ENCODE data around the gene RHOBTB3. TPM values are rescaled to one million over a fixed set of nuclear protein-coding genes. Genes with fewer than 3 reads are reported as not detected.

Gene RHOBTB3
- total and polyA plus RNA-seq, 10 of the 15 experiments (the other 5 are each of a cell fraction or from before 2014, with no cell fraction given) = 3.6 to 42.8 (median 8.4) TPM

GRCh38 chr5:95800553-95800952, 69.4 kb downstream of the RHOBTB3 start (continued):
- TF ChIP-seq ATF2 (IDR thresholded peaks at IDR 0.05; ENCODE audit: low read length) = no peak
- TF ChIP-seq BACH1 (IDR thresholded peaks at IDR 0.05; ENCODE audit: borderline replicate concordance) = no peak
- no peak for TF ChIP-seq MLLT1 (IDR thresholded peaks at IDR 0.05)
- TF ChIP-seq ZZZ3 (IDR thresholded peaks at IDR 0.05; ENCODE audit: control insufficient read depth, insufficient read length, low read depth) = no peak
- TF ChIP-seq SMC3 (IDR thresholded peaks at IDR 0.05; ENCODE audit: borderline replicate concordance, low read length) = no peak
- no peak for TF ChIP-seq EGR1 (IDR thresholded peaks at IDR 0.05; ENCODE audit: borderline replicate concordance in 1 of 2, low read depth in 2 of 2, low read length in 2 of 2)
- TF ChIP-seq USF2 (IDR thresholded peaks at IDR 0.05; ENCODE audit: borderline replicate concordance, low read depth, low read length) = no peak

- no peak overlapping the region for H3K9ac ChIP-seq (ENCODE audit: control insufficient read depth, insufficient read depth, low read length)
- H3K27ac ChIP-seq (ENCODE audit: control insufficient read depth, insufficient read depth) = no peak overlapping the region
- H3K9me3 ChIP-seq (replicated peaks; ENCODE audit: control insufficient read depth, insufficient read depth, low read length) = no peaks in the 10 kb centered on the region; the same call in 1 of the 3 replicates
- H2AFZ ChIP-seq (ENCODE audit: control insufficient read depth, low read depth, low read length) = no peak overlapping the region
- ChIA-PET POLR2A (no interaction called here), SMC1A (ENCODE audit: uncharacterized antibody, unreplicated experiment) (interaction anchor here (1.2 to 10.4 kb wide), 4 partner anchors 11 to 137 kb away, joined by 3 to 141 read pairs (median 10); no protein-coding TSS in a partner anchor), CTCF (interaction anchor here (1.0 to 1.7 kb wide), 3 partner anchors 8 to 42 kb away, joined by 3 read pairs; no protein-coding TSS in a partner anchor), RAD21 (ENCODE audit: unreplicated experiment) (interaction anchor here (2.0 kb wide), 1 partner anchor 20 kb away, joined by 5 read pairs; no protein-coding TSS in a partner anchor)
- no peaks in the 10 kb centered on the region for H3K79me2 ChIP-seq (ENCODE audit: control insufficient read depth, insufficient read depth, low read length)
- no peaks in the 10 kb centered on the region for H4K20me1 ChIP-seq (ENCODE audit: control insufficient read depth, insufficient read depth)
- WGBS (ENCODE audit: insufficient coverage, insufficient replicate concordance, low lambda C conversion rate, missing lambda C conversion rate) = 97% methylated on average over 2 of the region's 2 CpGs
- no peaks in the 10 kb centered on the region for H3K36me3 ChIP-seq (ENCODE audit: control insufficient read depth in 2 of 2, insufficient read depth in 2 of 2, low read length in 1 of 2)
- no TSS peak for BruUV-seq (replicated peaks)
- in situ Hi-C loops (cut with MboI) (no loop called here), intact Hi-C loops (cut with micrococcal nuclease; ENCODE audit: unreplicated experiment) (no loop called here)
- no peak overlapping the region for H3K4me3 ChIP-seq
- no peak for ATAC-seq
- FAIRE-seq = no peak
- no peak overlapping the region for H3K4me2 ChIP-seq (ENCODE audit: control insufficient read depth, insufficient read depth)
- DNase-seq (ENCODE audit: low read depth, low spot score) = no peak
- H3K27me3 ChIP-seq (replicated peaks in 1 of 2; ENCODE audit: control insufficient read depth in 2 of 2, insufficient read depth in 2 of 2, low read length in 1 of 2) = no peaks in the 10 kb centered on the region
- H3K4me1 ChIP-seq (ENCODE audit: control insufficient read depth, insufficient read depth, low read length) = no peaks in the 10 kb centered on the region
- TF ChIP-seq NFYA (IDR thresholded peaks at IDR 0.05; ENCODE audit: borderline replicate concordance, low read depth, low read length) = no peak
- TF ChIP-seq RFX5 (IDR thresholded peaks at IDR 0.05; ENCODE audit: low read depth, low read length) = no peak
- TF ChIP-seq HDAC6 (IDR thresholded peaks at IDR 0.05; ENCODE audit: unreplicated experiment) = no peak
- TF ChIP-seq USF2 (IDR thresholded peaks at IDR 0.05; ENCODE audit: borderline replicate concordance, low read depth, low read length) = no peak
- no peak for TF ChIP-seq CUX1 (IDR thresholded peaks at IDR 0.05; ENCODE audit: insufficient replicate concordance, low read depth, low read length)
These were observed 70.4 kb downstream of the RHOBTB3 start for GRCh38 chr5:95801532-95801931.
